Measurements from ENCODE around the gene MAP2K6.

Gene MAP2K6

DNA sequence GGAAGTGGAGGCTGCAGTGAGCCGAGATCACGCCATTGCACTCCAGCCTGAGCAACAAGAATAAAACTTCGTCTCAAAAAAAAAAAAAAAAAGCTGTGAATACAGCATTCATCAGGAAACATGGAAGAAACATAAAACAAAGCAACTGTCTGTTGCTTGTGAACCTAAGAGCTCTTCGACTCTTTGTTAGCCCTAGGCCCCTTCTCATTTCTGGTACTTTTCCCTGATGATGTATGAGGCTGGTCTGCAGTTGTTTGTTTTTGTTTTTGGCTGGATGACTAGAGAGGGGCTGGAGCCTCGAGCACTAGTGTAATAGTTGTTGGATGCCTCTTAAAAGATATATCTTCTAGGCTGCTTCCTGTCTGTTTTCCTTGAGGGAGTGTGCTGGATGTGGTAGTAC, 113.5 kb downstream of the MAP2K6 start:
- in situ Hi-C loops (cut with MboI; ENCODE audit: low sequenced_read_pairs, unreplicated experiment) = no loop called here
- TF ChIP-seq, protein P1, sequence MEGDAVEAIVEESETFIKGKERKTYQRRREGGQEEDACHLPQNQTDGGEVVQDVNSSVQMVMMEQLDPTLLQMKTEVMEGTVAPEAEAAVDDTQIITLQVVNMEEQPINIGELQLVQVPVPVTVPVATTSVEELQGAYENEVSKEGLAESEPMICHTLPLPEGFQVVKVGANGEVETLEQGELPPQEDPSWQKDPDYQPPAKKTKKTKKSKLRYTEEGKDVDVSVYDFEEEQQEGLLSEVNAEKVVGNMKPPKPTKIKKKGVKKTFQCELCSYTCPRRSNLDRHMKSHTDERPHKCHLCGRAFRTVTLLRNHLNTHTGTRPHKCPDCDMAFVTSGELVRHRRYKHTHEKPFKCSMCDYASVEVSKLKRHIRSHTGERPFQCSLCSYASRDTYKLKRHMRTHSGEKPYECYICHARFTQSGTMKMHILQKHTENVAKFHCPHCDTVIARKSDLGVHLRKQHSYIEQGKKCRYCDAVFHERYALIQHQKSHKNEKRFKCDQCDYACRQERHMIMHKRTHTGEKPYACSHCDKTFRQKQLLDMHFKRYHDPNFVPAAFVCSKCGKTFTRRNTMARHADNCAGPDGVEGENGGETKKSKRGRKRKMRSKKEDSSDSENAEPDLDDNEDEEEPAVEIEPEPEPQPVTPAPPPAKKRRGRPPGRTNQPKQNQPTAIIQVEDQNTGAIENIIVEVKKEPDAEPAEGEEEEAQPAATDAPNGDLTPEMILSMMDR (IDR thresholded peaks at IDR 0.05; ENCODE audit: borderline replicate concordance, control extremely low read depth, extremely low read depth, insufficient read depth, missing control alignments) = no peak
- DNase-seq (ENCODE audit: low spot score) = no peak

DNA sequence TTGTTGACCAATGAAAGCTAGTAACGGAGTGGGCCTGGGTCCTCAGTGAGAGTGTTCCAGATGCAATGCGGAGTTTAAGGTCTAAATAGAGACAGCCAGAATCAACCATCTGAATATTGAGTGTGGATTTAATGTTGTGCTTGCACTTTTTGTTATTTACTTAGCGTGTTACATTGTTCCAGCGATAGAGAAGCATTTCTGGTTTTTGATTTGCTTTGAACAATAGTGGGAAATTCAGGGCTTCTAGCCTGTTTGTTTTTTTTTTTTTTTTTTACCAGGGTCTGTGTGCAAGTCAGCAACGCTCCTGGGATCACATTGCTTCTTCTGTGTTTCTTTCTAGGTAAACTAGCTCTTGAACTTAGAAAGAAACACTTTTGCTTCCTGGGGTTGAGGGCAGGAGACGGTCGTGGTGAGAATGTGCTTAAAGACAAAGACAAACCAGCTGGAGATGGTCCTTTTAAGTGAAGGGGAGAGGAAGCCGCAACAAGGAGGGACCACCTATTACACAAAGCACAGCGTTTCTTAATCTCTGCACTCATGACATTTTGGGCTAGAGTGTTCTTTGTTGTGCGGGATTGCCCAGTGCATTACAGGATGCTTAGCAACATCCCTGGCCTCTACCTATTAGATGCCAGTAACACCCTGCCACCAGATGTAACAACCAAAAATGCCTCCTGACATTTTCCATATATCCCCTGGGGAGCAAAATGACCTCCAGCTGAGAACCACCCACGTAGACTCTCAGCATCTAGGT, 119.2 kb downstream of the MAP2K6 start:
- TF ChIP-seq, protein P1 (IDR thresholded peaks at IDR 0.05; ENCODE audit: borderline replicate concordance, control extremely low read depth, extremely low read depth, insufficient read depth, missing control alignments) = no peak
- in situ Hi-C loops (cut with MboI; ENCODE audit: low sequenced_read_pairs, unreplicated experiment) = no loop called here
- DNase-seq (ENCODE audit: low spot score) = no peak

DNA sequence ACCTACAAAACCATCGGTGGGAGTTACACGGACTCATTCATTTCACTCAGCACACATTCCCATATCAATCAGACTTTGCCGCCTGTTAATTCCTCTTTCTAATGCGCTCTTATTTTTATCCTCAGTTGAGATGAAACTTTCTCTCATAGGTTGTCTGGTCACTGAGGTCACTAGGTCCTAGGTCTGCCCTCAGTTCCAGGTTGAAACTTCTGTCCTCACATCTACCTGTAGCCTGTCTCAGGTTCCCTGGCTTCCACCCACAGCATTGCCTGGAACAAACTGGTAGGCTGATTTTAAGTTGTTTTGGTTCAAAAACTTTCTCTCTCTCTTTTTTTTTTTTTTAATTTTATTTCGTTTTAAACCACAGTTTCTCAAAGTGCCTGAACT, 119.7 kb downstream of the MAP2K6 start:
- DNase-seq (ENCODE audit: low spot score) = no peak
- in situ Hi-C loops (cut with MboI; ENCODE audit: low sequenced_read_pairs, unreplicated experiment) = no loop called here

DNA sequence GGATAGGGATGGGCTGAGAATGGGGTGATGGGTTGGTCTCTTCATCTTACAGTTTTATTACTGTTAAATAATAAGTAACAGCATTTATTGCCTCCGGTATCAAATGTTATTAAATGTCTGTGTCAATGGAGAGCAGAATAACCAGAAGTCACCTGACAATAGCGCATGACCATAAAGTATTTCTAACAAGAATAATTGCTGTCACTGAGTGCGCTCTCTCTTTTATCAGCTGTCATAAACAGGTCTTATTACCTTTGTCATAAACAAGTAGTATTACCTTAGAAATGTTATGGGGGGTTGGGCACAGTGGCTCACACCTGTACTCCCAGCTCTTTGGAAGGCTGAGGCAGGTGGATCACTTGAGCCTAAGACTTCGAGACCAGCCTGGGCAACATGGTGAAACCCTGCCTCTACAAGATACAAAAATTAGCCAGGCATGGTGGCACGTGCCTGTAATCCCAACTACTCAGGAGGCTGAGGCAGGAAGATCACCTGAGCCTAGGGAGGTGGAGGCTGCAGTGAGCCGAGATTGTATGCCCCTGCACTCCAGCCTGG, 120.6 kb downstream of the MAP2K6 start:
- in situ Hi-C loops (cut with MboI; ENCODE audit: low sequenced_read_pairs, unreplicated experiment) = no loop called here
- TF ChIP-seq, protein P1 (IDR thresholded peaks at IDR 0.05; ENCODE audit: borderline replicate concordance, control extremely low read depth, extremely low read depth, insufficient read depth, missing control alignments) = no peak
- no peak for DNase-seq (ENCODE audit: low spot score)

More for the DNA sequence above, 119.7 kb downstream of the MAP2K6 start:
- TF ChIP-seq, protein P1 (IDR thresholded peaks at IDR 0.05; ENCODE audit: borderline replicate concordance, control extremely low read depth, extremely low read depth, insufficient read depth, missing control alignments) = no peak

DNA sequence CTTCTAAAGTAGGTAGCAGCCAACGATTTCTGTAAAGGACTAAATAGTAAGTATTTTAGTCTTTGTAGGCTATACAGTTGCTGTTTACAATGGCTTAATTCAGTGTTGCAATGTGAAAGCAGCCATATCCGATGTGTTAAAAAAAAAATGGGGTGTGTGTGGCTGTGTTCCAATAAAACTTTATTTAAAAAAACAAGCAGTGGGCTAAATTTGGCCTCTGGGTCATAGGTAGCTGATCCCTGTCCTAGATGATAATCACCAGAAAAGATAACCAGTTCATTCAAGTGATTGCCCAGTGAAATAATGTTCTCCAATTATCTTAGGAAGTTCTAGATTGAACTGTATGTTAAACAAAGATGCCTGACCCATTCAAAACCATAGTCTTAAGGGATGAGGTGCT, 124.3 kb downstream of the MAP2K6 start:
- in situ Hi-C loops (cut with MboI; ENCODE audit: low sequenced_read_pairs, unreplicated experiment) = no loop called here
- TF ChIP-seq, protein P1 (IDR thresholded peaks at IDR 0.05; ENCODE audit: borderline replicate concordance, control extremely low read depth, extremely low read depth, insufficient read depth, missing control alignments) = no peak
- DNase-seq (ENCODE audit: low spot score) = no peak

DNA sequence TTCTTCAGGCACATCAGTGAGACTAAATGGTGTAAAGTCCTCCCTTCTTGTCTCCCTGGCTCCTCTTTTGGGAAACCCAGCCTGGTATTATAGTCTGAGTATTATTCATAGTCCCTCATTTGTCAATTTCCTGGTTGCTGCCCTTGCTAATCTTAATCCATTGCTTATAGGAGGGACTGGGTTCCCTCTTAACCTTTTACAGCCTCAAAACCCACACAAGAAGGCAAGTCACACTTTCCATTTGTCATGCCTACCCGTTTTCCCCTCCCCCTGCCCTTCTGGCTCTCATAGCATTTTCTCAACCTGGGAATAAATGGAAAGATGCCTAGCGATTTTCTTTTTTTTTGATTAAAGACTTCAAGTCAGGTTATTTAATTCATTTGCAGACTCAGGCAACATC, 124.8 kb downstream of the MAP2K6 start:
- DNase-seq (ENCODE audit: low spot score) = no peak
- in situ Hi-C loops (cut with MboI; ENCODE audit: low sequenced_read_pairs, unreplicated experiment) = no loop called here
- TF ChIP-seq, protein P1 (IDR thresholded peaks at IDR 0.05; ENCODE audit: borderline replicate concordance, control extremely low read depth, extremely low read depth, insufficient read depth, missing control alignments) = no peak

Measured in GM13976 (cell line).